ENCODE results near the gene DPY30. TPM values are rescaled to one million over a fixed set of nuclear protein-coding genes. Genes with fewer than 3 reads are reported as not detected.
"Not testable (repeated sequence)": the region's sequence is repeated elsewhere in the genome, so short reads cannot be mapped to it uniquely, and the experiment has no call there.

The DPY30 gene
- total and polyA plus RNA-seq, 5 donors from 2014 or later = 39.4 to 240 (median 206) TPM

DNA sequence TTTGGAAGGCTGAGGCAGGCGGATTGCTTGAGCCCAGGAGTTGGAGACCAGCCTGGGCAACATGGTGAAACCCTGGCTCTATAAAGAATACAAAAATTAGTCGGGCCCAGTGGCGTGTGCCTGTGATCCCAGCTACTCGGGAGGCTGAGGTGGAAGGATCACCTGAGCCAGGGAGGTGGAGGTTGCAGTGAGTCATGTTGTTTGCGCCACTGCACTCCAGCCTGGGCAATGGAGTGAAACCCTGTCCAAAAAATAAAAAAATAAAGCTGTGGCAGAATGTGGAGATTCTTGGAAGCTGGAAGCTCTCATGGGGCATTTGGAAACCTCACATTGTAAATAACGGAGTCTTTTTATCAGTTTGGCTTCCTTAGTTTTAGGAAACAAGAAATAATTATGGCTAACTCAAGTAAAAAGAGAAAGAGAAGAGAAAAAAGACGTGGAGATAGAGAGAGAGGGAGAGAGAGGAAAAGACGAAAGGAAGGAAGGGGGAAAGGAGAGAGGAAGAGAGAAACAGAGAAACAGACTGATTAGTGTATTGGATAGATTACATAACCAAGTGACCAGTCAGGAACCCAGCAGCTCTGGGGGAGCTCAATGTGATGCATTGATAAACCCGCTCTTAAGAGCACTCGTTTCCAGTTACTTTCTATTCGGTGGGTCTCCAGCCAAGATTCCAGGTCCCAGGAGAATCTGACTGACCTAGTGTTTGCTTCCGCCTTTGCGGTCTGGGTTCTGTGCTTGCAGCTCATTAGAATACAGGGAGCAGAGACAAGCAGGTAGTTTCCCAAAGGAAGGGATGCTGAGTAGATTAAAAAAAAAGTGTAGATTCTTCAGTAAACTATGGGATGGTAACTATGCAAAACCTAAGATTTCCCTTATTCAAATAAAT lies 22.6 kb upstream of the DPY30 start:
- Mint-ChIP-seq H3K36me3 (no peaks in the 10 kb centered on the region), H3K9me3 (peaks cover 0 to 2% (median 0%) of the 10 kb centered on the region in 7 donors), H3K27me3 (peaks cover 4% of the 10 kb centered on the region), H3K4me1 (peaks cover 0 to 44% (median 22%) of the 10 kb centered on the region in 4 donors), H3K27ac (peak overlapping the region; percentile 53 to 97 (median 93)), H3K4me3 (peak overlapping the region; percentile 91 to 99 (median 98))
- no peaks in the 10 kb centered on the region for H3K36me3 ChIP-seq (ENCODE audit: control insufficient read depth, insufficient read depth, low read length)
- ATAC-seq (ENCODE audit: low read depth in 2 of 2) (no peak), DNase-seq (peak in 1 of 3 donors; percentile 5)
- H3K4me3 ChIP-seq (ENCODE audit: low read depth, low read length) = peak overlapping the region; percentile 94
- peaks cover 28% of the 10 kb centered on the region for H3K4me1 ChIP-seq (ENCODE audit: control insufficient read depth, insufficient read depth, low read length, poor library complexity, severe bottlenecking)
- H3K9me3 ChIP-seq (ENCODE audit: control insufficient read depth in 2 of 2, low read length in 2 of 2) = no peaks in the 10 kb centered on the region
- no peaks in the 10 kb centered on the region for H3K27me3 ChIP-seq (ENCODE audit: control insufficient read depth, insufficient read depth, low read length)
- peak overlapping the region; percentile 86 for H3K27ac ChIP-seq (ENCODE audit: insufficient read depth, low read length, poor library complexity, severe bottlenecking)

DNA sequence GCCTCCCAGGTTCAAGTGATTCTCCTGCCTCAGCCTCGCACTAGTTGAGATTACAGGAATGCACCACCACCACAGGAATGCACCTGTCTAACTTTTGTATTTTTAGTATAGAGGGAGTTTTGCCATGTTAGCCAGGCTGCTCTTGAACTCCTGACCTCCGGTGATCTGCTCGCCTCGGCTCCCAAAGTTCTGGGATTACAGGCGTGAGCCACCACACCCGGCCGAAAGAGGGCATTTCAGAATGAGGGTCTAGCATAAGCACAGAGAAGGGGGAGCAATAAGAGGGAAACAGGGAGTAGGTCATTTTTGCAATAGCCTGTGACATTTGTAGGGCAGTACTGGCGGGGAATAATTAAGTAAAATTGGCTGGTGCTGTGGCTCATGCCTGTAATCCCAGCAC lies 21.8 kb upstream of the DPY30 start:
- Mint-ChIP-seq H3K27ac (no peak overlapping the region), H3K9me3 (peaks cover 0 to 2% (median 0%) of the 10 kb centered on the region in 7 donors), H3K4me3 (peak overlapping the region; percentile 44 to 99 (median 95)), H3K36me3 (no peaks in the 10 kb centered on the region), H3K27me3 (peaks cover 4% of the 10 kb centered on the region), H3K4me1 (peaks cover 0 to 38% (median 19%) of the 10 kb centered on the region in 4 donors)
- H3K4me3 ChIP-seq (ENCODE audit: low read depth, low read length) = no peak overlapping the region
- H3K27me3 ChIP-seq (ENCODE audit: control insufficient read depth, insufficient read depth, low read length) = no peaks in the 10 kb centered on the region
- DNase-seq = no peak
- H3K27ac ChIP-seq (ENCODE audit: insufficient read depth, low read length, poor library complexity, severe bottlenecking) = no peak overlapping the region
- H3K9me3 ChIP-seq (ENCODE audit: control insufficient read depth in 2 of 2, low read length in 2 of 2) = no peaks in the 10 kb centered on the region
- peaks cover 28% of the 10 kb centered on the region for H3K4me1 ChIP-seq (ENCODE audit: control insufficient read depth, insufficient read depth, low read length, poor library complexity, severe bottlenecking)
- no peak for ATAC-seq (ENCODE audit: low read depth in 2 of 2)
- no peaks in the 10 kb centered on the region for H3K36me3 ChIP-seq (ENCODE audit: control insufficient read depth, insufficient read depth, low read length)

DNA sequence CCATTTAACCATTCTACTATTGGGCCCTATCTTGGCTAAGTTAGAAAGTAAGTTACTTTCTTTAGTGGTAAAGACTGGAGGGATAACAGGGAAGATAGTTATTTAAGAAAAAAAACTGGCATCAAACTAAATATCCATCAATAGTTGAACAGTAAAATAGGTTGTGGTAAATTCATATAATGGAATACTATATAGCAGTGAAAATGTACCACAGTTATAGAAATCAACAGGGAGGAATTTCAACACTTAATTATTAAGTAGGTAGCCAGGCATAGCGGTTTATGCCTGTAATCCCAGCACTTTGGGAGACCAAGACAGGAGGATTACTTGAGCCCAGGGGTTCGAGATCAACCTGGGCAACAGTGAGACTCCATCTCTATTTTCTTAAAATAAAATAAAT lies 20.7 kb upstream of the DPY30 start:
- H3K9me3 ChIP-seq (ENCODE audit: control insufficient read depth in 2 of 2, low read length in 2 of 2) = no peaks in the 10 kb centered on the region
- peaks cover 0 to 26% (median 10%) of the 10 kb centered on the region in 4 donors for H3K4me1 Mint-ChIP-seq
- no peaks in the 10 kb centered on the region for H3K27me3 ChIP-seq (ENCODE audit: control insufficient read depth, insufficient read depth, low read length)
- no peaks in the 10 kb centered on the region for H3K36me3 Mint-ChIP-seq
- no peaks in the 10 kb centered on the region for H3K36me3 ChIP-seq (ENCODE audit: control insufficient read depth, insufficient read depth, low read length)
- H3K9me3 Mint-ChIP-seq = peaks cover 0 to 1% (median 0%) of the 10 kb centered on the region in 7 donors
- no peak overlapping the region for H3K4me3 ChIP-seq (ENCODE audit: low read depth, low read length)
- ATAC-seq (ENCODE audit: low read depth in 2 of 2) = no peak
- no peak for DNase-seq
- peaks cover 4% of the 10 kb centered on the region for H3K27me3 Mint-ChIP-seq
- H3K27ac Mint-ChIP-seq = no peak overlapping the region
- H3K4me3 Mint-ChIP-seq = no peak overlapping the region
- no peak overlapping the region for H3K27ac ChIP-seq (ENCODE audit: insufficient read depth, low read length, poor library complexity, severe bottlenecking)
- peaks cover 18% of the 10 kb centered on the region for H3K4me1 ChIP-seq (ENCODE audit: control insufficient read depth, insufficient read depth, low read length, poor library complexity, severe bottlenecking)

DNA sequence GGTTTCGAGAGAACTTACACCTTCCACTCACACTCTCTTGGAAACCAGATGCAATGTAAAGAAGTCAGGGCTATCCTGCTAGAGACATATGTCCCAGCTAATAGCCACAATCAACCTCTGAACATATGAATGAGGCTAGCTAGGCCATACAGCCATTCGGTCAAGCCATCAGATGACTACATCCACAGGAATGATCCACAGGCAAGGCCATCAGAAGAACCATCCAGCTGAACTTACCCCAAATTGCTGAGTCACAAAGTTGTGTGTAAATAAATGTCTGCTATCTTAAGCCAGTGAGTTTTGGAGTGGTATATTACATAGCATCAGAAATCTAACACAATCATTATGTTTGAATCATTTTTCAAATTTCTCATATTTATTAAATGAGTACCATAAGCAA lies 18.5 kb upstream of the DPY30 start:
- Mint-ChIP-seq H3K4me3 (peak overlapping the region in 1 of 4 donors; percentile 25), H3K27ac (no peak overlapping the region), H3K9me3 (peaks cover 0 to 1% (median 0%) of the 10 kb centered on the region in 7 donors), H3K4me1 (peaks cover 0 to 15% (median 8%) of the 10 kb centered on the region in 4 donors), H3K27me3 (peaks cover 4% of the 10 kb centered on the region), H3K36me3 (no peaks in the 10 kb centered on the region)
- no peaks in the 10 kb centered on the region for H3K27me3 ChIP-seq (ENCODE audit: control insufficient read depth, insufficient read depth, low read length)
- no peaks in the 10 kb centered on the region for H3K36me3 ChIP-seq (ENCODE audit: control insufficient read depth, insufficient read depth, low read length)
- ATAC-seq (ENCODE audit: low read depth in 2 of 2) (no peak), DNase-seq (no peak)
- no peaks in the 10 kb centered on the region for H3K9me3 ChIP-seq (ENCODE audit: control insufficient read depth in 2 of 2, low read length in 2 of 2)
- H3K4me1 ChIP-seq (ENCODE audit: control insufficient read depth, insufficient read depth, low read length, poor library complexity, severe bottlenecking) = peaks cover 6% of the 10 kb centered on the region
- H3K4me3 ChIP-seq (ENCODE audit: low read depth, low read length) = no peak overlapping the region
- no peak overlapping the region for H3K27ac ChIP-seq (ENCODE audit: insufficient read depth, low read length, poor library complexity, severe bottlenecking)

DNA sequence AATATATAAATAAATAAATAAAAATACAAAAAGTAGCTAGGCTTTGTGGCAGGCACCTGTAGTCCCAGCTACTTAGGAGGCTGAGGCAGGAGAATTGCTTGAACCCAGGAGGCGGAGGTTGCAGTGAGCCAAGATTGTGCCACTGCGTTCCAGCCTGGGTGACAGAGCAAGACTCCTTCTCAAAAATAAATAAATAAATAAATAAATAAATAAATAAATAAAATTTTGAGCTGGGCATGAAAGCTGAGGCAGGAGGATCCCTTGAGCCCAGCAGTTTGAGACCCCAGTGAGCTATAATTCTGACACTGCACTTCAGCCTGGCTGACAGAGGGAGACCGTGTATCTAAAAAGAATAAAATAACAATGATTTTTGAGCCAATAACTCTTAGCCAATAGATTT lies 15.0 kb upstream of the DPY30 start:
- not testable (repeated sequence) for H3K27me3 Mint-ChIP-seq; H3K27me3 ChIP-seq (ENCODE audit: control insufficient read depth, insufficient read depth, low read length); H3K27ac ChIP-seq (ENCODE audit: insufficient read depth, low read length, poor library complexity, severe bottlenecking)

DNA sequence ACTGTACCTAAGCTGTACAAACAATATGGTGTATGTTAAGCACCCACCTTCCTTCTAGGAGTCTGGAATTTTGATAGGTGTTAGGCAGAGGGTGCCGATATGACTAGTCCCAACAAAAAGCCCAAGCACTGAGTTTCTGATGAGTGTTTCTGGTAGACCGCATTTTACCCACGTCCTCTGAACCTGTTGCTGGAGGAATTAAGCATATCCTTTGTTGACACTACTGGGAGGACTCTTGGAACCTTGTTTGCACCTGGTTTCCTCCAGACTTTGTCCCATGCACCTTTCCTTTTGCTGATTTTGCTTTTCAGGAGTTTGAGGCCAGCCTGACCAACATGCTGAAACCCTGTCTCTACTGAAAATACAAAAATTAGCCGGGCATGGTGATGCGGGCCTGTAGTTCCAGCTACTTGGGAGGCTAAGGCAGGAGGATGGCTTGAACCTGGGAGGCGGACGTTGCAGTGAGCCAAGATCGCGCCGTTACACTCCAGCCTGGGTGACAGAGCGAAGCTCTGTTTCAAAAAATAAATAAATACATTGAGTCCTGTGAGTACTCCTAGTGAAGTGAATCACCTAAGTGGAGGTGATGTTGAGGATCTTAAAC lies 12.3 kb upstream of the DPY30 start:
- H3K9me3 ChIP-seq (ENCODE audit: control insufficient read depth in 2 of 2, low read length in 2 of 2) = no peaks in the 10 kb centered on the region

More for the DNA sequence above, 15.0 kb upstream of the DPY30 start:
- H3K4me3 ChIP-seq (ENCODE audit: low read depth, low read length); ATAC-seq (ENCODE audit: low read depth in 2 of 2); H3K36me3 ChIP-seq (ENCODE audit: control insufficient read depth, insufficient read depth, low read length); H3K36me3 Mint-ChIP-seq; H3K4me3 Mint-ChIP-seq; H3K27ac Mint-ChIP-seq; DNase-seq; H3K4me1 Mint-ChIP-seq; H3K4me1 ChIP-seq (ENCODE audit: control insufficient read depth, insufficient read depth, low read length, poor library complexity, severe bottlenecking); H3K9me3 Mint-ChIP-seq; H3K9me3 ChIP-seq (ENCODE audit: control insufficient read depth in 2 of 2, low read length in 2 of 2): not testable (repeated sequence)

DNA sequence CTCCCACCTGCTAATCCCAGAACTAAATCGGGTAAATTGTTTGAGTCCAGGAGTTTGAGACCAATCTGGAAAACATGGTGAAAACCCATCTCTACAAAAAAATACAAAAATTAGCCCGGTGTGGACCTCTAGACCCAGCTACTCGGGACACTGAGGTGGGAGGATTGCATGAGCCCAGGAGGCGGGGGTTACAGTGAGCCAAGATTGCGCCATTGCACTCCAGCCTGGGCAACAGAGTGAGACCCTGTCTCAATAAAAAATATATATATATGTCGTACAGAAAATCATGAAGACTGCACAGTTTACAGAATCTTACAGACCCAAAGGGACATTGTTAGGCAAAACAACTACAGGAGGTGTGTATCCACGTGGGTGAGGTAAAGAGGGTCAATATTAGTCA lies 4.0 kb upstream of the DPY30 start:
- no peak overlapping the region for H3K27ac Mint-ChIP-seq
- H3K4me1 Mint-ChIP-seq = peaks cover 0 to 17% (median 4%) of the 10 kb centered on the region in 4 donors
- H3K27me3 Mint-ChIP-seq = peaks cover 4% of the 10 kb centered on the region
- ATAC-seq (ENCODE audit: low read depth in 2 of 2) = no peak
- H3K27ac ChIP-seq (ENCODE audit: insufficient read depth, low read length, poor library complexity, severe bottlenecking) = no peak overlapping the region
- H3K27me3 ChIP-seq (ENCODE audit: control insufficient read depth, insufficient read depth, low read length) = no peaks in the 10 kb centered on the region
- H3K9me3 Mint-ChIP-seq = no peaks in the 10 kb centered on the region
- H3K4me3 Mint-ChIP-seq = no peak overlapping the region
- no peaks in the 10 kb centered on the region for H3K36me3 ChIP-seq (ENCODE audit: control insufficient read depth, insufficient read depth, low read length)
- H3K4me1 ChIP-seq (ENCODE audit: control insufficient read depth, insufficient read depth, low read length, poor library complexity, severe bottlenecking) = peaks cover 14% of the 10 kb centered on the region
- H3K9me3 ChIP-seq (ENCODE audit: control insufficient read depth in 2 of 2, low read length in 2 of 2) = no peaks in the 10 kb centered on the region
- no peak overlapping the region for H3K4me3 ChIP-seq (ENCODE audit: low read depth, low read length)
- no peak for DNase-seq
- H3K36me3 Mint-ChIP-seq = no peaks in the 10 kb centered on the region

More for the DNA sequence above, 12.3 kb upstream of the DPY30 start:
- Histone ChIP-seq H3K4me3 (ENCODE audit: low read depth, low read length) (no peak overlapping the region), H3K4me1 (ENCODE audit: control insufficient read depth, insufficient read depth, low read length, poor library complexity, severe bottlenecking) (no peaks in the 10 kb centered on the region), H3K27me3 (ENCODE audit: control insufficient read depth, insufficient read depth, low read length) (no peaks in the 10 kb centered on the region), H3K36me3 (ENCODE audit: control insufficient read depth, insufficient read depth, low read length) (no peaks in the 10 kb centered on the region), H3K27ac (ENCODE audit: insufficient read depth, low read length, poor library complexity, severe bottlenecking) (no peak overlapping the region)
- no peaks in the 10 kb centered on the region for H3K36me3 Mint-ChIP-seq
- H3K4me3 Mint-ChIP-seq = no peak overlapping the region
- H3K9me3 Mint-ChIP-seq = no peaks in the 10 kb centered on the region
- no peaks in the 10 kb centered on the region for H3K4me1 Mint-ChIP-seq
- DNase-seq (no peak), ATAC-seq (ENCODE audit: low read depth in 2 of 2) (no peak)
- no peak overlapping the region for H3K27ac Mint-ChIP-seq
- H3K27me3 Mint-ChIP-seq = no peaks in the 10 kb centered on the region
